H1 (cell line): ENCODE measurements around the gene MAPKAP1. TPM values are rescaled to one million over a fixed set of nuclear protein-coding genes. Genes with fewer than 3 reads are reported as not detected.

Source experiments
- CTCF ChIA-PET: fragments of 300-600 bp; sonication (Branson Sonifier 250); formaldehyde crosslinking; loops from one replicate; lab custom pipeline; 2021; ENCODE audit not compliant: partially characterized antibody; lab: Charles Lee
- POLR2A ChIA-PET: fragments of 300-600 bp; sonication (Branson Sonifier 250); formaldehyde crosslinking; loops from one replicate; lab custom pipeline; 2021; ENCODE audit warnings: inconsistent platforms; ENCODE audit not compliant: partially characterized antibody; lab: Charles Lee
- DNase-seq, 2 experiments: peaks; one replicate each; pipeline versions ENCODE4 v3.0.0 to v3.0.0-alpha.2; 2010 to 2022; ENCODE audit warnings: low spot score in 2 of 2, low read depth in 1 of 2, mixed read lengths in 1 of 2
- FAIRE-seq: peaks from 2 replicates; lab custom pipeline; 2011; peaks lifted over from hg19 to GRCh38; lab: Jason Lieb, UNC
- H2AFZ ChIP-seq: 2 replicates; pipeline ENCODE4 v1.8.1; 2012; ENCODE audit warnings: low read length, inconsistent platforms
- H2AK5ac ChIP-seq: 2 replicates; pipeline ENCODE4 v1.6.1; 2013; ENCODE audit warnings: low read depth, low read length
- H2BK120ac ChIP-seq: replicated peaks from 2 replicates; pipeline ENCODE3; 2013; ENCODE audit warnings: low read depth, low read length, inconsistent platforms
- H2BK12ac ChIP-seq: 2 replicates; pipeline ENCODE4 v1.6.1; 2013; ENCODE audit warnings: low read depth, low read length
- H2BK15ac ChIP-seq: 2 replicates; pipeline ENCODE4 v1.6.1; 2013; ENCODE audit warnings: low read length
- H2BK20ac ChIP-seq: 2 replicates; pipeline ENCODE4 v1.6.1; 2013; ENCODE audit warnings: low read length
- H2BK5ac ChIP-seq: 2 replicates; pipeline ENCODE4 v1.6.1; 2013; ENCODE audit warnings: low read depth, low read length
- H3K14ac ChIP-seq: 2 replicates; pipeline ENCODE4 v1.6.1; 2013; ENCODE audit warnings: inconsistent platforms; ENCODE audit not compliant: insufficient read length
- H3K18ac ChIP-seq: 2 replicates; pipeline ENCODE4 v1.6.1; 2013; ENCODE audit warnings: low read length; ENCODE audit errors: extremely low read depth
- H3K23ac ChIP-seq: 2 replicates; pipeline ENCODE4 v1.6.1; 2013; ENCODE audit warnings: inconsistent platforms; ENCODE audit not compliant: insufficient read length
- H3K23me2 ChIP-seq: 2 replicates; pipeline ENCODE4 v1.6.1; 2013; ENCODE audit warnings: low read depth, low read length
- H3K27ac ChIP-seq: 2 replicates; pipeline ENCODE4 v1.6.1; 2011; ENCODE audit warnings: low read depth, low read length, inconsistent platforms
- H3K27me3 ChIP-seq, 4 experiments: replicated peaks in 1 of 4; 1 replicate in 1 of 4; 2 replicates in 3 of 4; pipeline versions ENCODE4 v1.6.1 to v1.8.1; 2011 to 2013; ENCODE audit warnings: low read length in 3 of 4, mild to moderate bottlenecking in 3 of 4, inconsistent platforms in 2 of 4, mixed read lengths in 2 of 4, moderate library complexity in 1 of 4; ENCODE audit not compliant: control insufficient read depth in 3 of 4, insufficient read depth in 3 of 4; ENCODE audit errors: extremely low read depth in 1 of 4
- H3K36me3 ChIP-seq, 4 experiments: 2 replicates each; pipeline versions ENCODE4 v1.6.1 to v1.8.1; 2011 to 2013; ENCODE audit warnings: mild to moderate bottlenecking in 4 of 4, low read length in 3 of 4, moderate library complexity in 2 of 4, control low read depth in 1 of 4, inconsistent platforms in 1 of 4; ENCODE audit not compliant: insufficient read depth in 4 of 4, control insufficient read depth in 2 of 4
- H3K4ac ChIP-seq: replicated peaks from 2 replicates; pipeline ENCODE3; 2013; ENCODE audit warnings: low read length, low read depth, mixed read lengths, inconsistent platforms; ENCODE audit not compliant: insufficient read length
- H3K4me1 ChIP-seq, 4 experiments: replicated peaks in 1 of 4; 1 replicate in 1 of 4; 2 replicates in 3 of 4; pipeline versions ENCODE4 v1.6.1 to v1.8.1; 2011 to 2013; ENCODE audit warnings: low read length in 3 of 4, inconsistent platforms in 2 of 4, mixed read lengths in 1 of 4; ENCODE audit not compliant: insufficient read depth in 4 of 4, control insufficient read depth in 3 of 4
- H3K4me2 ChIP-seq, 2 experiments: 2 replicates each; pipeline versions ENCODE4 v1.6.1 to v1.8.1; 2011 to 2013; ENCODE audit warnings: low read depth in 2 of 2, low read length in 2 of 2, control low read depth in 1 of 2, inconsistent platforms in 1 of 2, mild to moderate bottlenecking in 1 of 2; ENCODE audit not compliant: insufficient read depth in 1 of 2
- H3K4me3 ChIP-seq, 4 experiments: fragments of 200-600, 300-600 bp in 1 of 4; sonication (generic), shearing (Covaris generic), sonication (Bioruptor Twin) in 1 of 4; 2 replicates each; pipeline versions ENCODE4 v1.5.1 to v1.8.1; 2011 to 2016; ENCODE audit warnings: low read length in 4 of 4, low read depth in 3 of 4, control low read depth in 2 of 4, inconsistent platforms in 2 of 4, mild to moderate bottlenecking in 2 of 4, mixed read lengths in 1 of 4, moderate library complexity in 1 of 4; ENCODE audit not compliant: insufficient read depth in 2 of 4; ENCODE audit errors: extremely low read depth in 1 of 4
- H3K56ac ChIP-seq: replicated peaks from 2 replicates; pipeline ENCODE3; 2013; ENCODE audit warnings: low read depth, mild to moderate bottlenecking, mixed read lengths, low read length, inconsistent platforms; ENCODE audit not compliant: insufficient read length
- H3K79me1 ChIP-seq: 2 replicates; pipeline ENCODE4 v1.6.1; 2013; ENCODE audit warnings: low read depth, low read length, control low read depth
- H3K79me2 ChIP-seq, 2 experiments: 2 replicates each; pipeline versions ENCODE4 v1.6.1 to v1.8.1; 2012 to 2013; ENCODE audit warnings: low read length in 2 of 2, mild to moderate bottlenecking in 2 of 2, inconsistent platforms in 1 of 2; ENCODE audit not compliant: insufficient read depth in 2 of 2, control insufficient read depth in 1 of 2
- H3K9ac ChIP-seq, 4 experiments: replicated peaks in 1 of 4; 1 replicate in 1 of 4; 2 replicates in 3 of 4; pipeline versions ENCODE4 v1.6.1 to v1.8.1; 2011 to 2013; ENCODE audit warnings: low read depth in 3 of 4, low read length in 3 of 4, control low read depth in 2 of 4, mild to moderate bottlenecking in 2 of 4, moderate library complexity in 2 of 4, inconsistent platforms in 1 of 4; ENCODE audit errors: extremely low read depth in 1 of 4
- H3K9me3 ChIP-seq, 2 experiments: 2 replicates each; pipeline versions ENCODE4 v1.6.1 to v1.8.1; 2012 to 2013; ENCODE audit warnings: mild to moderate bottlenecking in 2 of 2, moderate library complexity in 2 of 2, control low read depth in 1 of 2, inconsistent platforms in 1 of 2, low read depth in 1 of 2, low read length in 1 of 2, mixed read lengths in 1 of 2; ENCODE audit not compliant: insufficient read depth in 2 of 2
- H4K20me1 ChIP-seq, 2 experiments: replicated peaks in 1 of 2; 2 replicates each; pipeline versions ENCODE3 to v1.8.1; 2011 to 2013; ENCODE audit warnings: inconsistent platforms in 2 of 2, low read length in 2 of 2, mild to moderate bottlenecking in 1 of 2; ENCODE audit not compliant: insufficient read depth in 2 of 2, control insufficient read depth in 1 of 2
- H4K5ac ChIP-seq: 2 replicates; pipeline ENCODE4 v1.6.1; 2013; ENCODE audit warnings: low read length, low read depth, mixed read lengths, inconsistent platforms; ENCODE audit not compliant: insufficient read length
- H4K8ac ChIP-seq: 2 replicates; pipeline ENCODE4 v1.8.0; 2013; ENCODE audit warnings: mild to moderate bottlenecking, moderate library complexity, low read length, inconsistent platforms; ENCODE audit not compliant: insufficient read depth; ENCODE audit errors: extremely low read depth
- H4K91ac ChIP-seq: replicated peaks from 2 replicates; pipeline ENCODE3; 2013; ENCODE audit warnings: low read length, mixed read lengths, inconsistent platforms; ENCODE audit not compliant: insufficient read length
- CHD2 ChIP-seq: IDR thresholded peaks from 2 replicates; pipeline ENCODE4 v1.6.1; 2012; ENCODE audit warnings: low read length, improper control_type of control experiment
- GTF2F1 ChIP-seq: IDR thresholded peaks from 2 replicates; pipeline ENCODE4 v1.6.1; 2012; ENCODE audit warnings: low read depth, low read length, improper control_type of control experiment, borderline replicate concordance
- WGBS, 2 experiments: shearing (Covaris generic) in 1 of 2; methylation state at CpG; one replicate each; pipeline versions ENCODE4 v1.1.6 to v1.1.7; 2013 to 2015; ENCODE audit warnings: low lambda C conversion rate in 2 of 2, mixed read lengths in 2 of 2, inconsistent platforms in 1 of 2, low coverage in 1 of 2, missing lambda C conversion rate in 1 of 2; ENCODE audit not compliant: insufficient replicate concordance in 2 of 2, insufficient coverage in 1 of 2, insufficient read length in 1 of 2; ENCODE audit errors: extremely low coverage in 1 of 2, missing lambda C conversion rate in 1 of 2; 5-methylcytosine and 5-hydroxymethylcytosine counted together
- polyA plus RNA-seq, 7 experiments: library from polyadenylated mRNA; depleted of rRNA in 3 of 7; stranded (reverse) in 5 of 7; unstranded in 2 of 7; fragments of >200 nt in 5 of 7; fragments of 200-250 nt in 2 of 7; gene quantifications; 1 replicate in 5 of 7; 2 replicates in 1 of 7; 4 replicates in 1 of 7; pipeline versions ENCODE4 v1.2.1 to v1.2.3, GENCODE V29; 2011 to 2013; ENCODE audit warnings: missing spikeins in 2 of 7, mixed read lengths in 2 of 7
- total RNA-seq: library from RNA; stranded (reverse); fragmentation: NEBNext Ultra II Directional; extraction: Animal tissue kit (Norgen Biotek cat#: 25700); gene quantifications from 2 replicates; pipeline ENCODE4 v1.2.1, GENCODE V29; 2021

Gene MAPKAP1
- total and polyA plus RNA-seq, 2 of the 8 experiments (the other 6 are each of a cell fraction or from before 2014, with no cell fraction given) = 79.2 to 140 TPM

DNA sequence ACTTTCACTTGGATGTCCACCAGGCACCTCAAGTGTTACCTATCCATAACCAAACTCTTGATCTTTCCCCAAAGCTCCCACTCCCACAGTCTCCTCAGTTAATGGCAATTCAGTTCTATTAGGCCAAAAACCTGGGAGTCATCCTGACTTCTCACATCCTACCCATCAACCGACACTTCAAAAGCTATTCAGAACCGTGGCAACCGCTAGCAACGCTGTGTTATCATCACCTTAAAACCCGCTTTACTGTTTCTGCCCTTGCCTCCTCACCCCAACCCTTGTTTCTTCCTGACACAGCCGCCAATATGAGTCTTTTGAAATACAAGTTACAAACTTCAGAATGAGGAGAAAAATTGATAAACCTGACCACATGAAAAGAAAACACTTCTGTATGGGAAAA, 46.5 kb downstream of the MAPKAP1 start:
- Histone ChIP-seq H3K27ac (no peak overlapping the region), H3K79me1 (no peaks in the 10 kb centered on the region; the same call in 1 of the 2 replicates), H4K5ac (no peak overlapping the region), H4K8ac (no peak overlapping the region), H3K36me3 (peaks cover 0 to 2% (median 0%) of the 10 kb centered on the region in 4 experiments; a peak in 3 of 8 replicates), H2BK5ac (no peak overlapping the region), H3K18ac (no peak overlapping the region), H3K9ac (no peak overlapping the region), H3K56ac (no peak overlapping the region), H2BK15ac (no peak overlapping the region), H2BK12ac (no peak overlapping the region), H2AK5ac (0 out of 2 replicates have a peak overlapping the region, but pooled peaks have one; percentile 77), H4K91ac (no peak overlapping the region), H3K79me2 (peaks cover 0 to 12% of the 10 kb centered on the region in 2 experiments; a peak in 2 of 4 replicates), H2AFZ (no peak overlapping the region), H3K4ac (no peak overlapping the region), H3K9me3 (no peaks in the 10 kb centered on the region), H4K20me1 (no peaks in the 10 kb centered on the region), H3K4me1 (peaks cover 3 to 11% (median 4%) of the 10 kb centered on the region in 4 experiments; a peak in 4 of 7 replicates), H3K27me3 (no peaks in the 10 kb centered on the region), H2BK120ac (no peak overlapping the region), H3K4me3 (no peak overlapping the region), H3K23me2 (peaks cover 3% of the 10 kb centered on the region; the same call in 1 of the 2 replicates), H2BK20ac (no peak overlapping the region), H3K4me2 (no peak overlapping the region), H3K14ac (no peak overlapping the region), H3K23ac (no peak overlapping the region)
- DNase-seq (no peak), FAIRE-seq (no peak)
- CTCF ChIA-PET = no interaction called here
- POLR2A ChIA-PET = interaction anchor here (1.3 kb wide), 1 partner anchor 12 kb away, joined by 4 read pairs; no protein-coding TSS in a partner anchor
- WGBS, 2 experiments = 97% methylated on average over 6 of the region's 6 CpGs; no CpG with 5 or more reads in 1 of the 2 experiments
- TF ChIP-seq CHD2 (no peak), GTF2F1 (no peak)
